ENCODE measurements around the gene SLC22A13.
A peak's percentile ranks its signal among the peaks of the same experiment; 100 is the strongest.
"Not testable (repeated sequence)": the region's sequence is repeated elsewhere in the genome, so short reads cannot be mapped to it uniquely, and the experiment has no call there.

Gene SLC22A13

DNA sequence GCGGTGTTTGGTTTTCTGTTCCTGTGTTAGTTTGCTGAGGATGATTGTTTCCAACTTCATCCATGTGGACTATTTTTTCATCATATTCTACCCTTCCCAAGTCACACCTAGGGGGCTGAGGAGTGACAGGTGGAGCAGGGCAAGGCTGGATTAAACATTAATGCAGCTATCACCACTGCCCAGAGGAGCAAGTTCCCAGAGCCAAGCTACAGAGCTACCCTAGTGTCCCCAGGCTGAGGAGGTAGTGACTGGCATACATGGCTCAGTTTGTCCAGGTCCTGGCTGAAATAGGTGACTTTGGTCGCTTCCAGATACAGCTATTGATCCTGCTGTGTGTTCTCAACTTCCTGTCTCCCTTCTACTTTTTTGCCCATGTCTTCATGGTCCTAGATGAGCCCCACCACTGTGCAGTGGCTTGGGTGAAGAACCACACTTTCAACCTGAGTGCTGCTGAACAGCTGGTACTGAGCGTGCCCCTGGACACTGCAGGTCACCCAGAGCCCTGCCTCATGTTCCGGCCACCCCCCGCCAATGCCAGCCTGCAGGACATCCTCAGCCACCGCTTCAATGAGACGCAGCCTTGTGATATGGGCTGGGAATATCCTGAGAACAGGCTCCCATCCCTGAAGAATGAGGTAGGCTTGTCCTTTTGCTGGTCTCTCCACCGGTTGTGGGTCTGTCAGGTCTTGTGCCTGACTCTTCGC is at the start of gene SLC22A13:
TSS of gene SLC22A13 (plus strand) at position 209 of the 704 bp plus-strand sequence. CDS start at position 258, 49 bp downstream.
- no peak for DNase-seq

DNA sequence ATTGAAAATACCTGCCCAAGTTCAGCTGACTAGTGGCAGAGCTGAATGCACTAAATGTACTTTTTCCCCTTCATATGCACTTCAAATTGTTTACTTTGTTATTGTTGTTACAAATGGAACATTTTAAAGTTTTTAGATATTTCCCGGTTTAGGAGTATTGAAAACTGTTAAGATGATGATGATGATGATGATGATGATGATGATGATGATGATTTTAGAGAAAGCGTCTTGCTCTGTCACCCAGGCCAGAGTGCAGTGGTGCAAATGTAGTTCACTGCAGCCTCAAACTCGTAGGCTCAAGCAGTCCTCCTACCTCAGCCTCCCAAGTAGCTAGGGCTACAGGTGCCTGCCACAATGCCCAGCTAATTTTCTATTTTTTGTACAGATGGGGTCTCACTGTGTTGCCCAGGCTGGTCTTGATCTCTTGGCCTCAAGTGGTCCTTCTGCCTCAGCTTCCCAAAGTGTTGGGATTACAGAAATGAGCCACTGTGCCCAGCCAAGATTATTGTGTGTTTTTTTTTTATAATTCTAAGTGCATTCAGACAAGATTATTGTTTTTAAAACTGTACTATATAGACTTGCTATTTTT is 45.9 kb upstream of the SLC22A13 start:
- no peak for DNase-seq

- DNase-seq = no peak
Observed at GRCh38 chr3:38221005-38221404, 44.6 kb upstream of the SLC22A13 start.

- no peak for DNase-seq
Observed at GRCh38 chr3:38222032-38222634, 43.5 kb upstream of the SLC22A13 start.

GRCh38 chr3:38224357-38224756 is 41.3 kb upstream of the SLC22A13 start:
- DNase-seq = no peak

GRCh38 chr3:38226273-38226672 is 39.3 kb upstream of the SLC22A13 start:
- DNase-seq = no peak

DNA sequence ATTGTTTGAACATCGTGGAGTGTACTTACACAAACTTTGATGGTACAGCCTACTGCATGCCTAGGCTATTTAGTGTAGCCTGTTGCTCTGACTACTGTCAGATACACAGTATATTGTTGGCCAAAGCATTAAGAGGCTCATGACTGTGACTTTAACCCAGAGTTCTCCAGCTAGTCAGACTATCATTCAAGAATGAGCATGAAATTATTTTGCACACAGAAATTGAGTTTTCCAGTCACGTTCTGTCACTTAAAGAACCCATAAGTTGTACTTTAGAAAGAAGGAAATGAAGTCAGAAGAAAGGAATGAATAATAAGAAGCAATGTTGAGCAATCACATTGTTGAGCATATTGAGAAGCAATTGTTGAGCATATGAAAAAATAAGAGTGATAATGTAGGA is 37.6 kb upstream of the SLC22A13 start:
- no peak for DNase-seq

- DNase-seq = no peak
Observed at GRCh38 chr3:38229036-38229435, 36.6 kb upstream of the SLC22A13 start.

- no peak for DNase-seq
Observed at GRCh38 chr3:38232701-38233100, 32.9 kb upstream of the SLC22A13 start.

- no peak for DNase-seq
Observed at GRCh38 chr3:38235466-38235865, 30.1 kb upstream of the SLC22A13 start.

GRCh38 chr3:38238416-38239008 is 27.1 kb upstream of the SLC22A13 start:
- DNase-seq = no peak

GRCh38 chr3:38242812-38243211 is 22.8 kb upstream of the SLC22A13 start:
- not testable (repeated sequence) for DNase-seq

- DNase-seq = no peak
Observed at GRCh38 chr3:38245930-38246329, 19.7 kb upstream of the SLC22A13 start.

DNA sequence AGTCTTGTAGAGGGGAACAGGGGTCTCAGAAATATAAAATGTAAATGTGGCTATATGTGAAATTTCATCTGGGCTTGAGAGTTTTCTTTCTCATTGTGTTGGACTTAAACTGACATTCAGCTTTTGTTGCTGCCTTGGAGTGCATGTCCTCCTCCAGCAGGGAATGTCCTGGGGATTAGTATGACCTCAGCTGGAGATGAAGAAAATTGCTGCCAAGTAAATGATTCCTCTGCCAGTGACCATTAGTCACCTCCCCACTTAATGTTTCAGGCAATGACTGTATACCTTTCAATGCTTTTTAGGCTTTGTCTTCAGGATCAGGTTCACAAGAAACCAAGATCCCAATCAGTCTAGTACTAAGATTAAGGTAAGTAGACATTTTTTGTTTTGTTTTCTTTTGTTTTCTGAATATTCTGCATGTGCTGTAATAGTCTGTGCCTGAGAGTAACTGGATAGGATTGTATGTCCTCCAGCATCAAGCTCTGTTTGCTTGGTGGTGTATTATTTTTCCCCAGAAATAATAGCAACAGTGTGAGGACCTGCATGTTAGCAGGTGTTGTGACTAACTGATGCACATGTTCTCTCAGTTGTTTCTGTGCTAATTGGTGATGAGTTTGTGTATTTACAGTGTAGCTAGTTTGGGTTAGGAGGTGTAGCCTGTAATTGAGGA is 18.1 kb upstream of the SLC22A13 start:
- DNase-seq = peak; percentile 16

DNA sequence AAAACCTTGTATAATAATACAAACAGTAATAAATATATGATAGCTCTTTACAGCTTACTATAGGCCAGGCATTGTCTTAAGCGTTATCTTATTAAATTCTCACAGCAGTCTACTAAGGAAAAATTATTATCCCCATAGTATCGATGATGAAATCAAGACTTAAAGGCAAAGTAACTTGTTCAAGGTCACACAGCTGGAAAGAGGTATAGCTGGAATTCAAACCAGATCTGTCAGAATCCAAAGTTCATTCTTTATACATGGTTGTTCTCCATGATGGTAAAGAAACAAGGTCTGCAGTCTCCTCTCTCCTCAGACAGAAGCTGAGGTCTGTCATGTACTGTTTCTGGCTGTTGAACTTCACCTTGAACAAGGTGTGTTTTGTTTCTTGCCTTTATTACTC is 15.4 kb upstream of the SLC22A13 start:
- DNase-seq = no peak

- no peak for DNase-seq
Observed at GRCh38 chr3:38251197-38251596, 14.4 kb upstream of the SLC22A13 start.

GRCh38 chr3:38253704-38254103 is 11.9 kb upstream of the SLC22A13 start:
- DNase-seq = no peak

DNA sequence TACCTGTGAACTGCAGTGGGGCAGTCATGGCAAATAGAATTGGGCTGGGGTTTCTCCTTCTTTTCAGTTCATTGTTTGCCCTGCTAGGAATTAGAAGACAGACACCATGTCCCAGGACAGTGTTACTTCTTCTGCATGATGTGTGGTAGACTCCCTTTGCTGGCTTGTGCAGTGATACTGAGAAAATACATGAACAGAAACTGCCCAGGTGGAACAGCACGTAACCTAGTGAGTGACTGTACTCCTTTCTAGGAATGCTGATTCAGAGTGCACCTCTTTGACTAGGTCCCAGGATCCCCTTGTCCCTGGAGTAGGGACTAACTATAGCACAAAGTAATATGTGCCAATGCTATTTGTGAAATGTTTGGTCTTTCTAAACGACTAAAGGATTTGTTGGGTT is 10.7 kb upstream of the SLC22A13 start:
- no peak for DNase-seq

DNA sequence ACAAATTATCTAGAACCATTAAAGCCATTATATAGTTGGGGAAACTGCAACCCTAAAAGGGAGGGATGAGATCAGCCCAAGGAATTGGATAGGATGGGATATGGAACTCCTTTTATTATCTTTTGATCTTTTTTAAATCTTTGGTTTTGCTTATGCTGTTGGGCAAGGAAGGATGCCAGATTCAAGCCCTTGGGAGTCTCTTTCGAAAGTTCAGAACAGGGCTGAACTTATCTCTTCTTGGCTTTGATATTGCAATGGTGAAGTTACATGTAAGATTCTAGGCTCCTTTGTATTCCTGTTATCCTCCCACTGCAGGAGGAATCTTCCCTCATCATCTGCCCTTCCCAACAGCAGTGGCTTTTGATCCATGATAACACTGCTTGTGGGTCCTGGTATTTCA is 10.0 kb upstream of the SLC22A13 start:
- no peak for DNase-seq

DNA sequence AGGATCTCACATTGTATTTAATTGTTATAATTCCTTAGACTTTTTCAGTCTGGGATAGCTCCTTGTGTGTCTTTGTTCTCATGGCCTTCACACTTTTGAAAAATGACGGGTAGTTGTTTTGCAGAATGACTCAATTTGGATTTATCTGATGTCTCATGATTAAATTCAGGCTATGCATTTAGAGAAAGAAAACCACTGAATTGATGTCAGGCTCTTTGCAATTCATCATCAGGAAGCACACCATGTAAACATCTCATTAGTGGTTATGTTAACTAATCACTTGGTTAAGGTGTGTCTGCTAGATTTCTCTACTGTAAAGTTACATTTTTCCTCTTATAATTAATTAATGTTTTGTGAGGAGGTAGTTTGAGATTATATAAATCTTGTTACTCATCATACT is 8.0 kb upstream of the SLC22A13 start:
- no peak for DNase-seq

DNA sequence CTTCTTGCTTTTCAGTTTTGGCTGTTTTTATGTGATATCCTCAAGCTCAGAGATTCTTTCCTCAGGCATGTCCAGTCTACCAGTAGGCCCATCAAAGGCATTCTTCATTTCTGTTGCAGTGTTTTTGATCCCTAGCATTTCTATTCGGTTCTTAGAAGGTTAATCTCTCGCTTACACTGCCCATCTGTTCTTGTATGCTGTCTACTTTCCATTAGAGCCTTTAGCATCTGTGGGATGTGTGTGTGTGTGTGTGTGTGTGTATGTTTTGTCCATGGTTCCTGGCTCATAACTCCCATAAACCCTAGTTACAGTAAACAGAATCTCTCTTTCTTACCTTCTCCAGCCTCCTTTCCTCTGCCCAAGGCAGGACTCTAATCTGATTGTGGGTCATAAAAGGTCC is 5.1 kb upstream of the SLC22A13 start:
- no peak for DNase-seq

DNA sequence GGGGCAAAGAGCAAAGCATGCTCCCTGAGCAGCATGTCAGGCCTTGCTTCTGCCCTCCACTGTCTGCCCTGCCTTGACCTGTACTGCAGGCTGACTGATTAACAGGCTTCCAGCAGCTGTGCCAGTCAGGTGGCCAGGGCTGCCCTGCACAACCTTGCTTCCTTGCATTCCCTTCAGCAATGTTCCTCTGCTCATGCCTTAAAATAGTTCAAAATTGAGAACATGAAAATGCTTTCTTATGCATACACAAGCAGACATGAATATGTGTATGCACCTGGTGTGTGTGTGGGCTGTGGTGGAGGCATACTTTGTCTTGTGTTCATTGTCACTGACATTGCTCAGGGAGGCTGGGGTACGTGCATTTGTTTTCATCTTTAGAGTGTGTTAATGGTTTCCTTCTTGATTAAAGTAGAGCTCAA is 1.2 kb upstream of the SLC22A13 start:
- DNase-seq = no peak

DNA sequence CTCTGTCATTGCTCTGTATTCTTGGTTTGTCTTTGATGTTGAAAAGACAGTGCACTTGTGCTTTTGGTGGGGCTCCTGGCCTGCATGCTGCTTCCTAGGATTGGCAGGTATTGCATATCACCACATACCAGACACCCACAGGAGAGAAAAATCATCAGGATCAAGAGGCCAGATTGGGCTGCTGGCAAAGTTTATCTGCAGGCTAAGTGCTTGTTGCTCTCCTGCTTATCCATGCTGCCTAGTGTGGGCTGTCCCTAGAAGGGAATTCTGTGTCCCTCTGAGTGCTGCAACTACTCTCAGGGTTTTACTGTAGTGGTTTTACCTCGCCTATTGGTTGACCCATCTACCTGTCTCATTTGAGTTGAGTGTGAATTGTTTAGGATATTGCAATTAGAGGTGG is 833 bp upstream of the SLC22A13 start:
- no peak for DNase-seq

Measured in T1000 (cell line).